ENCODE data around the gene TNFRSF12A.

DNA sequence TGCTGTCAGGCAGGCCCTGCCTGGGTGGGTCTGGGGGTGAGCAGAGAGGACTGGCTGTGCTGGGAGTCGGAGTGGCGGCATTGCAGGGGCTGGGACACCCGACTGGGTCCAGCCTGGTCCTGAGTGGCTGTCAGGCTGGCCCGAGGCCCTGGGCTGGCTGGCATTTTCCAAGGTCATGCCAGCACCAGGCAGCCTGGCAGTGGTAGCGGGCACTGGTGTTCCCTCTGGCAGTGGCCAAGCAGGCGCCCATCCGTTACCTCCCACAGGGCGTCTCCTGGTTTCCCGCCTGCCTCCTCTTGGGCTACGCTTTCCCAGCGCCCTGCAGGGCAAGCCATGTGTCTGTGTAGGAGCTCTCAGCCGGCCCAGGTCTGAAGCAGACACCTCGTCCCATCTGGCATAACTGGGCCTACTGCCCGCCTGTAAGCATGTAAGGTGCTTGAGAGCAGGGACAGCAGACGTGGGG, 34.2 kb upstream of the TNFRSF12A start:
- TF ChIP-seq POLR2AphosphoS5 (IDR thresholded peaks at IDR 0.05) (no peak), EP300 (IDR thresholded peaks at IDR 0.05) (no peak), POLR2A (IDR thresholded peaks at IDR 0.05; ENCODE audit: low read depth) (no peak)
- TF ChIP-seq, protein P1, sequence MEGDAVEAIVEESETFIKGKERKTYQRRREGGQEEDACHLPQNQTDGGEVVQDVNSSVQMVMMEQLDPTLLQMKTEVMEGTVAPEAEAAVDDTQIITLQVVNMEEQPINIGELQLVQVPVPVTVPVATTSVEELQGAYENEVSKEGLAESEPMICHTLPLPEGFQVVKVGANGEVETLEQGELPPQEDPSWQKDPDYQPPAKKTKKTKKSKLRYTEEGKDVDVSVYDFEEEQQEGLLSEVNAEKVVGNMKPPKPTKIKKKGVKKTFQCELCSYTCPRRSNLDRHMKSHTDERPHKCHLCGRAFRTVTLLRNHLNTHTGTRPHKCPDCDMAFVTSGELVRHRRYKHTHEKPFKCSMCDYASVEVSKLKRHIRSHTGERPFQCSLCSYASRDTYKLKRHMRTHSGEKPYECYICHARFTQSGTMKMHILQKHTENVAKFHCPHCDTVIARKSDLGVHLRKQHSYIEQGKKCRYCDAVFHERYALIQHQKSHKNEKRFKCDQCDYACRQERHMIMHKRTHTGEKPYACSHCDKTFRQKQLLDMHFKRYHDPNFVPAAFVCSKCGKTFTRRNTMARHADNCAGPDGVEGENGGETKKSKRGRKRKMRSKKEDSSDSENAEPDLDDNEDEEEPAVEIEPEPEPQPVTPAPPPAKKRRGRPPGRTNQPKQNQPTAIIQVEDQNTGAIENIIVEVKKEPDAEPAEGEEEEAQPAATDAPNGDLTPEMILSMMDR (IDR thresholded peaks at IDR 0.05) = no peak

Data from esophagus muscularis mucosa (tissue), 4 donors.